Transverse colon (tissue), 4 donors: ENCODE data around the gene SMPDL3A.

Experiments used
- CTCF ChIP-seq, 5 experiments: fragments of 200-600 bp in 3 of 5; fragments of 450-650 bp in 2 of 5; sonication (generic) in 3 of 5; IDR thresholded peaks; 1 replicate in 2 of 5; 2 replicates in 3 of 5; pipeline ENCODE4 v1.5.1; 2016 to 2017; ENCODE audit warnings: antibody characterized with exemption in 5 of 5, inconsistent platforms in 3 of 5, mild to moderate bottlenecking in 2 of 5, moderate library complexity in 1 of 5
- POLR2A ChIP-seq: fragments of 450-650 bp; IDR thresholded peaks from one replicate; pipeline ENCODE4 v1.6.1; 2016; ENCODE audit warnings: antibody characterized with exemption, mild to moderate bottlenecking, moderate library complexity
- POLR2AphosphoS5 ChIP-seq, 3 donors: sonication (generic); formaldehyde crosslinking; IDR thresholded peaks; one replicate each; pipeline ENCODE4 v1.6.1; 2016; ENCODE audit warnings: antibody characterized with exemption in 3 of 3

GRCh38 chr6:122772724-122773415 is 16.2 kb upstream of the SMPDL3A start:
- TF ChIP-seq CTCF (IDR thresholded peaks at IDR 0.05) (peak in 1 of 5 experiments; percentile 11), POLR2A (no peak), POLR2AphosphoS5 (IDR thresholded peaks at IDR 0.05) (no peak)
